ENCODE results near the gene P2RY2.
A peak's percentile ranks its signal among the peaks of the same experiment; 100 is the strongest.

DNA sequence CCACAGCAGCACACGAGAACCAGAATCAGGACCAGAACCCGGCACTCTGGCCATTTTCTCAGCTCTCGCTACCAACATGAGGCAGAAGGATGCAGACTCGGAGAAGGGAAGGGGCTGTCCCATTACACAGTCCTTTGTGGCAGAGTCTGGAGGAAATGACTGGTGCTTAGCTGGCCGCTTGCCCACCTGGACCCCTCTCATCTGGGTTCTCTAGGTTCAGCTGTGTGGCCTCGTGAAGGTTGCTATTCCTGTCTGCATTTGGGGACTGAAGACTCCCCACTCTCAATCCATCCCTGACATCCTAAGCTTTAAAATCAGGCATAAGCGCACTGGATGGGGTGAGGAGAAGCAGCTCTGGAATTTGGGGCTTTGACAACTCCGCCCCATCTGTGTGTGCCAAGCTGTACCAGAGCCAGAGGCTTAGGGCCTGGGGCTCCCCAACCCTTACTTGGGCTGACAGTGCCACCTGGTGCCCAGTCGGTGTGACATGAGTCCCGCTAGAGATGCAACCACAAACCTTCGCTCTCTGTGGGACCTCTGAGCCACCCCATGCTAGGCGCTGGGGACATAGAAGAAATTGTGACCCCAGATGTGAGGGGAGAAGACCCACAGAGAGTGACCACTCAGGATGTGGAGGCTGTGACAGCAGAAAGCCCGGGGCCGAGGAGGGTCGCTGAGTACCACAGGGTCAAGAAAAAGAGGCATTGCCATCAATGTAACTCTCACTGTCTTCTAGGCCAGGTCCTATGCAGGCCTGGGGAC lies 40.1 kb upstream of the P2RY2 start:
- TF ChIP-seq, protein P1, sequence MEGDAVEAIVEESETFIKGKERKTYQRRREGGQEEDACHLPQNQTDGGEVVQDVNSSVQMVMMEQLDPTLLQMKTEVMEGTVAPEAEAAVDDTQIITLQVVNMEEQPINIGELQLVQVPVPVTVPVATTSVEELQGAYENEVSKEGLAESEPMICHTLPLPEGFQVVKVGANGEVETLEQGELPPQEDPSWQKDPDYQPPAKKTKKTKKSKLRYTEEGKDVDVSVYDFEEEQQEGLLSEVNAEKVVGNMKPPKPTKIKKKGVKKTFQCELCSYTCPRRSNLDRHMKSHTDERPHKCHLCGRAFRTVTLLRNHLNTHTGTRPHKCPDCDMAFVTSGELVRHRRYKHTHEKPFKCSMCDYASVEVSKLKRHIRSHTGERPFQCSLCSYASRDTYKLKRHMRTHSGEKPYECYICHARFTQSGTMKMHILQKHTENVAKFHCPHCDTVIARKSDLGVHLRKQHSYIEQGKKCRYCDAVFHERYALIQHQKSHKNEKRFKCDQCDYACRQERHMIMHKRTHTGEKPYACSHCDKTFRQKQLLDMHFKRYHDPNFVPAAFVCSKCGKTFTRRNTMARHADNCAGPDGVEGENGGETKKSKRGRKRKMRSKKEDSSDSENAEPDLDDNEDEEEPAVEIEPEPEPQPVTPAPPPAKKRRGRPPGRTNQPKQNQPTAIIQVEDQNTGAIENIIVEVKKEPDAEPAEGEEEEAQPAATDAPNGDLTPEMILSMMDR (IDR thresholded peaks at IDR 0.05; ENCODE audit: insufficient read depth, low read depth, low read length): peak; percentile 52
- TF ChIP-seq EZH2 (IDR thresholded peaks at IDR 0.05; ENCODE audit: insufficient read depth, low read length): no peak

Data from astrocyte (in vitro differentiated cells and primary cell).